B cell (primary cell): Measurements from ENCODE around the gene TMC3. TPM values are rescaled to one million over a fixed set of nuclear protein-coding genes. Genes with fewer than 3 reads are reported as not detected.

Source experiments
- ATAC-seq: fragments of 200-7000 bp; cut with Tn5 transposase; one replicate; pipeline ENCODE4 v1.10.0; 2021; ENCODE audit warnings: low read depth, mild to moderate bottlenecking, moderate number of reproducible peaks, moderate library complexity
- CTCF ChIA-PET: fragments of 350-600 bp; sonication (Branson Sonifier 250); formaldehyde crosslinking; loops from one replicate; lab custom pipeline; 2021; ENCODE audit warnings: antibody characterized with exemption, inconsistent platforms; lab: Charles Lee
- POLR2A ChIA-PET: fragments of 350-600 bp; sonication (Branson Sonifier 250); formaldehyde crosslinking; loops from one replicate; lab custom pipeline; 2021; ENCODE audit warnings: antibody characterized with exemption; lab: Charles Lee
- DNase-seq: peaks from one replicate; pipeline ENCODE4 v3.0.0; 2013
- H2AFZ ChIP-seq: 2 replicates; pipeline ENCODE4 v1.6.1; 2012; ENCODE audit warnings: mild to moderate bottlenecking, low read depth, low read length; ENCODE audit not compliant: insufficient read depth, poor library complexity, severe bottlenecking
- H3K27ac ChIP-seq, 2 donors: 1 replicate in 1 of 2; 2 replicates in 1 of 2; pipeline ENCODE4 v1.5.1; 2012 to 2013; ENCODE audit warnings: low read length in 2 of 2, mild to moderate bottlenecking in 2 of 2, moderate library complexity in 1 of 2
- H3K27me3 ChIP-seq, 4 experiments: fragments of 200-600 bp in 1 of 4; sonication (generic) in 1 of 4; replicated peaks in 1 of 4; 1 replicate in 2 of 4; 2 replicates in 2 of 4; pipeline versions ENCODE4 v1.6.1 to v1.7.0; 2013 to 2016; ENCODE audit warnings: low read length in 3 of 4, mild to moderate bottlenecking in 2 of 4, mixed read lengths in 1 of 4, moderate library complexity in 1 of 4; ENCODE audit not compliant: insufficient read depth in 4 of 4, control insufficient read depth in 3 of 4; ENCODE audit errors: control extremely low read depth in 1 of 4
- H3K36me3 ChIP-seq, 2 experiments: replicated peaks in 1 of 2; 1 replicate in 1 of 2; 2 replicates in 1 of 2; pipeline versions ENCODE4 v1.6.1 to v1.7.1; 2013; ENCODE audit warnings: low read length in 1 of 2; ENCODE audit not compliant: insufficient read depth in 2 of 2, control insufficient read depth in 1 of 2; ENCODE audit errors: control extremely low read depth in 1 of 2, extremely low read depth in 1 of 2
- H3K4me1 ChIP-seq, 2 donors: fragments of 200-600 bp in 1 of 2; sonication (generic) in 1 of 2; 1 replicate in 1 of 2; 2 replicates in 1 of 2; pipeline versions ENCODE4 v1.5.1 to v1.6.1; 2013 to 2017; ENCODE audit warnings: low read length in 2 of 2; ENCODE audit not compliant: control insufficient read depth in 2 of 2, insufficient read depth in 2 of 2
- H3K4me2 ChIP-seq: replicated peaks from 2 replicates; pipeline ENCODE3; 2012; ENCODE audit warnings: mild to moderate bottlenecking, low read depth, low read length; ENCODE audit not compliant: poor library complexity, severe bottlenecking
- H3K4me3 ChIP-seq, 5 experiments: fragments of 200-600 bp in 1 of 5; sonication (generic) in 1 of 5; 1 replicate in 3 of 5; 2 replicates in 2 of 5; pipeline versions ENCODE4 v1.5.1 to v1.7.0; 2011 to 2016; ENCODE audit warnings: low read length in 4 of 5, mild to moderate bottlenecking in 4 of 5, low read depth in 2 of 5, control low read depth in 1 of 5, moderate library complexity in 1 of 5; ENCODE audit not compliant: insufficient read depth in 1 of 5; ENCODE audit errors: control extremely low read depth in 1 of 5, extremely low read depth in 1 of 5
- H3K79me2 ChIP-seq: fragments of 200-600 bp; sonication (generic); one replicate; pipeline ENCODE4 v1.6.0; 2016; ENCODE audit warnings: low read length; ENCODE audit not compliant: control insufficient read depth, insufficient read depth
- H3K9ac ChIP-seq: fragments of 200-600 bp; sonication (generic); 2 replicates; pipeline ENCODE4 v1.6.1; 2017; ENCODE audit warnings: mild to moderate bottlenecking, low read length, moderate library complexity
- H3K9me3 ChIP-seq, 3 donors: one replicate each; pipeline versions ENCODE4 v1.6.1 to v1.7.1; 2013; ENCODE audit warnings: low read length in 2 of 3; ENCODE audit not compliant: control insufficient read depth in 2 of 3, insufficient read depth in 1 of 3; ENCODE audit errors: control extremely low read depth in 1 of 3
- H4K20me1 ChIP-seq: 2 replicates; pipeline ENCODE4 v1.6.0; 2012; ENCODE audit warnings: mild to moderate bottlenecking, low read length; ENCODE audit not compliant: insufficient read depth, control insufficient read depth, poor library complexity, severe bottlenecking
- H3K27ac Mint-ChIP-seq: one replicate; pipeline ENCODE4 v1.8.0; 2021; ENCODE audit warnings: mixed read lengths
- H3K27me3 Mint-ChIP-seq: one replicate; pipeline ENCODE4 v1.8.0; 2021; ENCODE audit warnings: mixed read lengths
- H3K4me1 Mint-ChIP-seq: one replicate; pipeline ENCODE4 v1.8.0; 2021; ENCODE audit warnings: mixed read lengths
- H3K4me3 Mint-ChIP-seq: one replicate; pipeline ENCODE4 v1.8.0; 2021; ENCODE audit warnings: mixed read lengths
- H3K9me3 Mint-ChIP-seq: one replicate; pipeline ENCODE4 v1.8.0; 2022; ENCODE audit warnings: mixed read lengths; ENCODE audit not compliant: insufficient read depth
- EZH2 ChIP-seq: IDR thresholded peaks from 2 replicates; pipeline ENCODE4 v1.6.1; 2012; ENCODE audit warnings: borderline replicate concordance, low read depth, mild to moderate bottlenecking, moderate library complexity, low read length; ENCODE audit not compliant: insufficient read depth, poor library complexity, severe bottlenecking
- WGBS: methylation state at CpG from one replicate; pipeline ENCODE4 v1.1.5; 2013; ENCODE audit warnings: missing lambda C conversion rate; ENCODE audit not compliant: insufficient coverage; 5-methylcytosine and 5-hydroxymethylcytosine counted together
- intact Hi-C: fragments of 100-400 bp; cut with micrococcal nuclease; formaldehyde crosslinking; loops from one replicate; pipeline ENCODE4 v1.10.0; 2022
- polyA plus RNA-seq: library from polyadenylated mRNA; depleted of rRNA; stranded (reverse); fragments of >200 nt; gene quantifications from 2 replicates; pipeline ENCODE4 v1.2.3, GENCODE V29; 2012
- total RNA-seq, 2 donors: library from RNA; stranded (reverse); fragments of 120-200 nt in 1 of 2; gene quantifications; 1 replicate in 1 of 2; 2 replicates in 1 of 2; pipeline versions ENCODE4 v1.2.3 to v1.2.4, GENCODE V29; 2013 to 2022
- TF ChIP-seq, protein P1 (sequence below): fragments of 200-600 bp; IDR thresholded peaks from one replicate; pipeline ENCODE4 v1.8.0; 2022; ENCODE audit warnings: antibody characterized with exemption, mild to moderate bottlenecking

Gene TMC3
- total and polyA plus RNA-seq, 2 donors (not counting 1 experiment from before 2014, with no cell fraction given) = not detected

DNA sequence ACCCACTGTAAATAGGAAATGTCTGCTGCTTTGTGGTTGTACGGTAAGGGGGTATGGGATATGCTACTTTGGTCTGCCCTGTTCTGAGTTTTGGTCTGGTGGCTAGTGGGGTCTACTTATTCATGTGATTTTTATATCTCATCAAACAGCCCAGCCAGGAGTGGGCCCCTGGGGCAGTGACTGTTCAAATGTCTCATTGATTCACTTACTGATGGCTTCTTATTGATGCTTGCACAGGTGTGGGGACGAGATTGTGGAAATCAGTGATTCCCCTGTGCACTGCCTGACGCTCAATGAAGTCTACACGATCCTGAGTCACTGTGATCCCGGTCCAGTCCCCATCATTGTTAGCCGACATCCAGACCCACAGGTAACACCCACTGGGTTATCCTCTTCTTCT, 88.6 kb downstream of the TMC3 start:
- H3K27me3 Mint-ChIP-seq = no peaks in the 10 kb centered on the region
- 73% methylated on average over 4 of the region's 6 CpGs for WGBS
- Histone ChIP-seq H3K27ac (peak overlapping the region; percentile 92 to 98), H3K9me3 (no peaks in the 10 kb centered on the region), H3K4me3 (peak overlapping the region in 1 of 5 experiments; percentile 28), H3K4me2 (peak overlapping the region; percentile 72), H2AFZ (peak overlapping the region; percentile 1), H3K9ac (peak overlapping the region; percentile 42), H3K27me3 (no peaks in the 10 kb centered on the region), H3K4me1 (peaks cover 56 to 69% of the 10 kb centered on the region in 2 donors), H3K79me2 (peaks cover 62% of the 10 kb centered on the region), H4K20me1 (no peaks in the 10 kb centered on the region), H3K36me3 (no peaks in the 10 kb centered on the region)
- peak overlapping the region; percentile 65 for H3K4me3 Mint-ChIP-seq
- no peaks in the 10 kb centered on the region for H3K9me3 Mint-ChIP-seq
- ATAC-seq = no peak
- DNase-seq = no peak
- intact Hi-C loops = no loop called here
- CTCF ChIA-PET = interaction anchor here (0.9 to 3.1 kb wide), 5 partner anchors 10 to 39 kb away, joined by 3 to 40 read pairs (median 4); partner anchors contain the start of gene STARD5
- H3K4me1 Mint-ChIP-seq = peaks cover 63% of the 10 kb centered on the region
- no peak for TF ChIP-seq EZH2
- TF ChIP-seq, protein P1, sequence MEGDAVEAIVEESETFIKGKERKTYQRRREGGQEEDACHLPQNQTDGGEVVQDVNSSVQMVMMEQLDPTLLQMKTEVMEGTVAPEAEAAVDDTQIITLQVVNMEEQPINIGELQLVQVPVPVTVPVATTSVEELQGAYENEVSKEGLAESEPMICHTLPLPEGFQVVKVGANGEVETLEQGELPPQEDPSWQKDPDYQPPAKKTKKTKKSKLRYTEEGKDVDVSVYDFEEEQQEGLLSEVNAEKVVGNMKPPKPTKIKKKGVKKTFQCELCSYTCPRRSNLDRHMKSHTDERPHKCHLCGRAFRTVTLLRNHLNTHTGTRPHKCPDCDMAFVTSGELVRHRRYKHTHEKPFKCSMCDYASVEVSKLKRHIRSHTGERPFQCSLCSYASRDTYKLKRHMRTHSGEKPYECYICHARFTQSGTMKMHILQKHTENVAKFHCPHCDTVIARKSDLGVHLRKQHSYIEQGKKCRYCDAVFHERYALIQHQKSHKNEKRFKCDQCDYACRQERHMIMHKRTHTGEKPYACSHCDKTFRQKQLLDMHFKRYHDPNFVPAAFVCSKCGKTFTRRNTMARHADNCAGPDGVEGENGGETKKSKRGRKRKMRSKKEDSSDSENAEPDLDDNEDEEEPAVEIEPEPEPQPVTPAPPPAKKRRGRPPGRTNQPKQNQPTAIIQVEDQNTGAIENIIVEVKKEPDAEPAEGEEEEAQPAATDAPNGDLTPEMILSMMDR = no peak
- POLR2A ChIA-PET = interaction anchor here (1.3 to 2.3 kb wide), 3 partner anchors 9 to 26 kb away, joined by 6 to 8 read pairs (median 8); no protein-coding TSS in a partner anchor
- peak overlapping the region; percentile 96 for H3K27ac Mint-ChIP-seq
